ENCODE results near the gene JMJD4. TPM values are rescaled to one million over a fixed set of nuclear protein-coding genes. Genes with fewer than 3 reads are reported as not detected.

The JMJD4 gene
- polyA plus RNA-seq, 1 experiment, result 20.5 TPM

GRCh38 chr1:227756172-227756959, 21.3 kb upstream of the JMJD4 start:
- Histone ChIP-seq H3K36me3 (ENCODE audit: control insufficient read depth, insufficient read depth, low read length) (no peaks in the 10 kb centered on the region), H3K4me3 (ENCODE audit: low read depth, low read length) (no peak overlapping the region), H3K27me3 (ENCODE audit: control insufficient read depth, insufficient read depth, low read length) (no peaks in the 10 kb centered on the region)
- no peak for TF ChIP-seq CTCF (IDR thresholded peaks at IDR 0.05; ENCODE audit: insufficient read depth, low read depth, low read length)
- ChIA-PET CTCF (no interaction called here), POLR2A (no interaction called here)
- DNase-seq (ENCODE audit: low read depth), result no peak

GRCh38 chr1:227754958-227755357, 19.9 kb upstream of the JMJD4 start:
- no peak overlapping the region for H3K4me3 ChIP-seq (ENCODE audit: low read depth, low read length)
- no peaks in the 10 kb centered on the region for H3K27me3 ChIP-seq (ENCODE audit: control insufficient read depth, insufficient read depth, low read length)
- CTCF ChIA-PET, result interaction anchor here (1.6 kb wide), 1 partner anchor 24 kb away, joined by 4 read pairs; no protein-coding TSS in a partner anchor
- POLR2A ChIA-PET, result no interaction called here
- H3K36me3 ChIP-seq (ENCODE audit: control insufficient read depth, insufficient read depth, low read length), result peaks cover 4% of the 10 kb centered on the region
- no peak for DNase-seq (ENCODE audit: low read depth)
- TF ChIP-seq CTCF (IDR thresholded peaks at IDR 0.05; ENCODE audit: insufficient read depth, low read depth, low read length), result no peak

GRCh38 chr1:227753999-227754711, 19.1 kb upstream of the JMJD4 start:
- peak; percentile 15 for DNase-seq (ENCODE audit: low read depth)
- CTCF ChIA-PET, result interaction anchor here (1.2 to 1.6 kb wide), 3 partner anchors 11 to 23 kb away, joined by 3 to 4 read pairs (median 3); no protein-coding TSS in a partner anchor
- H3K27me3 ChIP-seq (ENCODE audit: control insufficient read depth, insufficient read depth, low read length), result no peaks in the 10 kb centered on the region
- no peak overlapping the region for H3K4me3 ChIP-seq (ENCODE audit: low read depth, low read length)
- peaks cover 4% of the 10 kb centered on the region for H3K36me3 ChIP-seq (ENCODE audit: control insufficient read depth, insufficient read depth, low read length)
- 0 out of 2 replicates have a peak, but pooled peaks have one; percentile 4 for TF ChIP-seq CTCF (IDR thresholded peaks at IDR 0.05; ENCODE audit: insufficient read depth, low read depth, low read length)
- POLR2A ChIA-PET, result interaction anchor here (0.6 kb wide), 1 partner anchor 197 kb away, joined by 4 read pairs; no protein-coding TSS in a partner anchor

DNA sequence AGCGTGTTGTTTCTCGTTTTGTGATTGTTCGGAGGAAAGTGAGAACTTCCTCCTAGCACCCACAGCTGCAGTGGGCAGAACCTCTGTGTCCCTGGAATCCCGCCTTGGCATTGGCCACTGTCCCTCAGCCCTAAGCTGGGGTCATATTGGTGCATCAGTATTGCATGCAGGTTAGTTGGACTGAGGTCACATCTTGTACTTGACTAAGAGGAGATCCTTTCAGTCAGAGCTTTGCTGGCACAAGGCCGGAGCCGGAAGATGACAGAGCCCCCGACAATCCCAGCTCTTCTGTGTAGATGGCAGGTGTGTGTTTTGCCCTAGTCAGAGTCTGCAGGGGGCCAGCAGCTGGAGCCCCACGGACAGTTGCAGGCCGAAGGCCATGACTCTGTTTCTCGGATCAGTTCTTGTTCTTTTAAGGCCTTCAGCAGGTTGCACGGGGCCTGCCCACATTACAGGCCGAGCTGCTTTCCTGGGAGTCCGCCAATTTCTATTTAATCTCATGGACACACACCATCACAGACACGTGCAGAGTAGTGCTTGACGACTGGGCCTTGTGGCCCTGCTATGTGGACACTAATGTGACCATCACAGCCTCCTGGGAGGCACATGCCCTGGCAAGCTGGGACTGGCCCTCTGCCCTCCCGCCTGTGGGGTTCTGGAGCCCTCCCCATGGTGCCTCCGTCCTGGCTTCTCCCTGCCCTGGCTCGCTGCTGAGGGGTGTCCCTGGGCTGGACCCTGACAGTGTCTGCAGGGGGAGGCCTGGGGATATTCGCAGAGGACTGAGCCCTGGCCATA, 15.0 kb upstream of the JMJD4 start:
- POLR2A ChIA-PET, result no interaction called here

More for the DNA sequence above, 15.0 kb upstream of the JMJD4 start:
- TF ChIP-seq CTCF (IDR thresholded peaks at IDR 0.05; ENCODE audit: insufficient read depth, low read depth, low read length), result no peak
- H3K27me3 ChIP-seq (ENCODE audit: control insufficient read depth, insufficient read depth, low read length), result no peaks in the 10 kb centered on the region
- H3K36me3 ChIP-seq (ENCODE audit: control insufficient read depth, insufficient read depth, low read length), result peaks cover 12% of the 10 kb centered on the region
- no peak for DNase-seq (ENCODE audit: low read depth)
- CTCF ChIA-PET, result interaction anchor here (1.0 to 1.1 kb wide), 2 partner anchors 8 to 12 kb away, joined by 3 to 4 read pairs; no protein-coding TSS in a partner anchor
- H3K4me3 ChIP-seq (ENCODE audit: low read depth, low read length), result no peak overlapping the region

Measured in BJ (cell line).